Activated T-helper 17 cell treated with anti-CD3 and anti-CD28 coated beads, Interleukin-2, amount 50 U/mL, for 72 hours (primary cell): ENCODE results near the gene DMRTC1B. TPM values are rescaled to one million over a fixed set of nuclear protein-coding genes. Genes with fewer than 3 reads are reported as not detected.
"Not testable (repeated sequence)": the region's sequence is repeated elsewhere in the genome, so short reads cannot be mapped to it uniquely, and the experiment has no call there.

Source experiments
- ATAC-seq: fragments of 150-1000 bp; cut with Tn5 transposase; replicated peaks from 2 replicates; pipeline ENCODE4 v1.10.0; 2021; ENCODE audit warnings: mild to moderate bottlenecking, moderate library complexity
- H3K27ac Mint-ChIP-seq: one replicate; pipeline ENCODE4 v1.8.0; 2022; ENCODE audit warnings: mixed read lengths
- H3K27me3 Mint-ChIP-seq: one replicate; pipeline ENCODE4 v1.8.0; 2022; ENCODE audit warnings: mixed read lengths
- H3K36me3 Mint-ChIP-seq: one replicate; pipeline ENCODE4 v1.8.0; 2022; ENCODE audit warnings: low read depth, mild to moderate bottlenecking, mixed read lengths
- H3K4me1 Mint-ChIP-seq: one replicate; pipeline ENCODE4 v1.8.0; 2022; ENCODE audit warnings: mixed read lengths
- H3K4me3 Mint-ChIP-seq: one replicate; pipeline ENCODE4 v1.8.0; 2022; ENCODE audit warnings: mild to moderate bottlenecking, mixed read lengths
- H3K9me3 Mint-ChIP-seq: one replicate; pipeline ENCODE4 v1.8.0; 2022; ENCODE audit warnings: mixed read lengths
- total RNA-seq, 2 donors: library from RNA; stranded (reverse); gene quantifications; one replicate each; pipeline ENCODE4 v1.2.3, GENCODE V29; 2022

Gene DMRTC1B
- total RNA-seq, 2 donors from 2014 or later = 0.37 TPM; not detected in 1

DNA sequence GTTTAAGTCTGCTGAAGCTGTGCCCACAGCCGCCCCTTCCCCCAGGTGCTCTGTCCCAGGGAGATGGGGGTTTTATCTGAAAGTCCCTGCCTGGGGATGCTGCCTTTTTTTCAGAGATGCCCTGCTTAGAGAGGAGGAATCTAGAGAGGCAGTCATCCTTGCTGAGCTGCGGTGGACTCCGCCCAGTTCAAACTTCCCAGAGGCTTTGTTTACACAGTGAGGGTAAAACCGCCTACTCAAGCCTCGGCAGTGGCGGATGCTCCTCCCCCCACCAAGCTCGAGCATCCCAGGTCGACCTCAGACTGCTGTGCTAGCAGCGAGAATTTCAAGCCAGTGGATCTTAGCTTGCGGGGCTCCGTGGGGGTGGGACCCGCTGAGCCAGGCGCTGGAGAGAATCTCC, 54.0 kb downstream of the DMRTC1B start:
- H3K4me3 Mint-ChIP-seq, H3K4me1 Mint-ChIP-seq, H3K36me3 Mint-ChIP-seq, H3K9me3 Mint-ChIP-seq, H3K27me3 Mint-ChIP-seq, H3K27ac Mint-ChIP-seq, ATAC-seq: not testable (repeated sequence)

DNA sequence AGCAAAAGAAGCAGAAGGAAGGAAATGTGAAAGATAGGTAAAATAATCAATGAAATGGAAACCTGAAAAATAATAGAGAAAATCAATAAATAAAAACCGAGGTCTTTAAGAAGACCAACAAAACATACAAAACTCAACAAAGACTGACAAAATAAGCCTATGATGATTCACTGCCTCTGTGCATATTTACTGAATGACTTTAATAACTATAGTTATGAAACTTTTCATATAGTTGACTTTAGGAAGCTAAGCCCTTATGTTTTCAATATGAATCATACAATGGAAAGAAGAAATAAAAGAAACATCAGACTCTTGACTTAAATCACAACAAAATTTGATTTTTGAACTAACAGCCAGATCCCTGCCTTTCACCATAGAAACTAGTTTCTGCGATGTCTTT, 60.8 kb downstream of the DMRTC1B start:
- not testable (repeated sequence) for H3K36me3 Mint-ChIP-seq, H3K27ac Mint-ChIP-seq, H3K27me3 Mint-ChIP-seq, H3K4me1 Mint-ChIP-seq, H3K9me3 Mint-ChIP-seq, ATAC-seq, H3K4me3 Mint-ChIP-seq

DNA sequence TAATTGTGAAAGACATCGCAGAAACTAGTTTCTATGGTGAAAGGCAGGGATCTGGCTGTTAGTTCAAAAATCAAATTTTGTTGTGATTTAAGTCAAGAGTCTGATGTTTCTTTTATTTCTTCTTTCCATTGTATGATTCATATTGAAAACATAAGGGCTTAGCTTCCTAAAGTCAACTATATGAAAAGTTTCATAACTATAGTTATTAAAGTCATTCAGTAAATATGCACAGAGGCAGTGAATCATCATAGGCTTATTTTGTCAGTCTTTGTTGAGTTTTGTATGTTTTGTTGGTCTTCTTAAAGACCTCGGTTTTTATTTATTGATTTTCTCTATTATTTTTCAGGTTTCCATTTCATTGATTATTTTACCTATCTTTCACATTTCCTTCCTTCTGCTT, 106.2 kb downstream of the DMRTC1B start:
- ATAC-seq, H3K9me3 Mint-ChIP-seq, H3K4me1 Mint-ChIP-seq, H3K4me3 Mint-ChIP-seq, H3K27me3 Mint-ChIP-seq, H3K27ac Mint-ChIP-seq, H3K36me3 Mint-ChIP-seq: not testable (repeated sequence)

- not testable (repeated sequence) for H3K36me3 Mint-ChIP-seq, H3K27ac Mint-ChIP-seq, H3K4me1 Mint-ChIP-seq, ATAC-seq, H3K9me3 Mint-ChIP-seq, H3K27me3 Mint-ChIP-seq, H3K4me3 Mint-ChIP-seq
These were observed 113.0 kb downstream of the DMRTC1B start for GRCh38 chrX:72889740-72890139.

Other genes starting within 250 kb of the DMRTC1B start
- 10 to 100 TPM; 18.4 to 24.7 TPM for gene HDAC8, start 204.0 kb upstream of the DMRTC1B start, total RNA-seq
- 1 to 10 TPM; 4.2 to 9.9 TPM for gene PHKA1, start 62.6 kb upstream of the DMRTC1B start, total RNA-seq
- not detected for gene FAM236B, start 5.8 kb downstream of the DMRTC1B start, total RNA-seq
- not detected for gene FAM236D, start 31.3 kb downstream of the DMRTC1B start, total RNA-seq
- not detected for gene FAM236C, start 135.7 kb downstream of the DMRTC1B start, total RNA-seq
- gene FAM236A, start 161.3 kb downstream of the DMRTC1B start, total RNA-seq = not detected
- under 1 TPM in 1 of 2 donors, not detected in 1; 0.37 TPM for gene DMRTC1, start 166.9 kb downstream of the DMRTC1B start, total RNA-seq
- not detected for gene PABPC1L2B, start 226.0 kb downstream of the DMRTC1B start, total RNA-seq